ENCODE measurements around the gene SRRM5.

SRRM5 gene

GRCh38 chr19:43628646-43629326, 16.9 kb downstream of the SRRM5 start:
- no peak for DNase-seq (ENCODE audit: low read depth)
- H3K4me3 ChIP-seq (ENCODE audit: low read depth, low read length) = no peak overlapping the region
- TF ChIP-seq POLR2A (IDR thresholded peaks at IDR 0.05; ENCODE audit: extremely low read depth, insufficient read length) (no peak), MYC (IDR thresholded peaks at IDR 0.05; ENCODE audit: low read depth, low read length) (no peak), MAX (IDR thresholded peaks at IDR 0.05; ENCODE audit: low read depth, low read length) (no peak), CTCF (IDR thresholded peaks at IDR 0.05; ENCODE audit: low read depth, low read length) (no peak)

GRCh38 chr19:43631491-43631890, 19.6 kb downstream of the SRRM5 start:
- DNase-seq (ENCODE audit: low read depth) = no peak
- TF ChIP-seq MAX (IDR thresholded peaks at IDR 0.05; ENCODE audit: low read depth, low read length) (no peak), POLR2A (IDR thresholded peaks at IDR 0.05; ENCODE audit: extremely low read depth, insufficient read length) (no peak), CTCF (IDR thresholded peaks at IDR 0.05; ENCODE audit: low read depth, low read length) (no peak), MYC (IDR thresholded peaks at IDR 0.05; ENCODE audit: low read depth, low read length) (no peak)
- no peak overlapping the region for H3K4me3 ChIP-seq (ENCODE audit: low read depth, low read length)

GRCh38 chr19:43633520-43633919, 21.6 kb downstream of the SRRM5 start:
- no peak overlapping the region for H3K4me3 ChIP-seq (ENCODE audit: low read depth, low read length)
- TF ChIP-seq MYC (IDR thresholded peaks at IDR 0.05; ENCODE audit: low read depth, low read length) = no peak
- no peak for TF ChIP-seq CTCF (IDR thresholded peaks at IDR 0.05; ENCODE audit: low read depth, low read length)
- DNase-seq (ENCODE audit: low read depth) = no peak

- TF ChIP-seq CTCF (IDR thresholded peaks at IDR 0.05; ENCODE audit: low read depth, low read length) (no peak), MYC (IDR thresholded peaks at IDR 0.05; ENCODE audit: low read depth, low read length) (no peak), POLR2A (IDR thresholded peaks at IDR 0.05; ENCODE audit: extremely low read depth, insufficient read length) (no peak), MAX (IDR thresholded peaks at IDR 0.05; ENCODE audit: low read depth, low read length) (no peak)
- no peak overlapping the region for H3K4me3 ChIP-seq (ENCODE audit: low read depth, low read length)
- DNase-seq (ENCODE audit: low read depth) = no peak
Measured at GRCh38 chr19:43634068-43634467, 22.2 kb downstream of the SRRM5 start.

- TF ChIP-seq MYC (IDR thresholded peaks at IDR 0.05; ENCODE audit: low read depth, low read length) = no peak
- TF ChIP-seq MAX (IDR thresholded peaks at IDR 0.05; ENCODE audit: low read depth, low read length) = no peak
- no peak for TF ChIP-seq CTCF (IDR thresholded peaks at IDR 0.05; ENCODE audit: low read depth, low read length)
- no peak for TF ChIP-seq POLR2A (IDR thresholded peaks at IDR 0.05; ENCODE audit: extremely low read depth, insufficient read length)
- H3K4me3 ChIP-seq (ENCODE audit: low read depth, low read length) = no peak overlapping the region
- no peak for DNase-seq (ENCODE audit: low read depth)
Measured at GRCh38 chr19:43634506-43634871, 22.6 kb downstream of the SRRM5 start.

Data from NB4 (cell line).